IMR-90 (cell line): Measurements from ENCODE around the gene RMND1. TPM values are rescaled to one million over a fixed set of nuclear protein-coding genes. Genes with fewer than 3 reads are reported as not detected.

Experiments used
- ATAC-seq: fragments of 200-7000 bp; cut with Tn5 transposase; 2 replicates; pipeline ENCODE4 v1.9.1; 2020; ENCODE audit warnings: low read depth, mild to moderate bottlenecking, moderate library complexity
- BruUV-seq: library from RNA; stranded (reverse); fragments of 400-500 nt; replicated peaks from 2 replicates; lab custom pipeline; 2021; lab: Mats Ljungman, UMichigan
- CTCF ChIA-PET: fragments of 300-600 bp; formaldehyde crosslinking; extraction: SDS; loops from one replicate; lab custom pipeline; 2021; ENCODE audit warnings: antibody characterized with exemption; lab: Yijun Ruan, JAX
- POLR2A ChIA-PET: fragments of 300-600 bp; sonication (Branson Sonifier 250); formaldehyde crosslinking; loops from one replicate; lab custom pipeline; 2022; ENCODE audit warnings: antibody characterized with exemption; ENCODE audit not compliant: unreplicated experiment; lab: Charles Lee
- DNase-seq: peaks from one replicate; pipeline ENCODE4 v3.0.0; 2013
- H2AFZ ChIP-seq: replicated peaks from 2 replicates; pipeline ENCODE3; 2013; ENCODE audit warnings: low read length, mild to moderate bottlenecking; ENCODE audit not compliant: poor library complexity
- H2AK5ac ChIP-seq: 2 replicates; pipeline ENCODE4 v1.6.1; 2013; ENCODE audit warnings: low read depth, low read length, inconsistent platforms
- H2AK9ac ChIP-seq: replicated peaks from 2 replicates; pipeline ENCODE3; 2013; ENCODE audit warnings: mild to moderate bottlenecking, low read depth, low read length, moderate library complexity; ENCODE audit not compliant: poor library complexity
- H2BK120ac ChIP-seq: 2 replicates; pipeline ENCODE4 v1.6.1; 2013; ENCODE audit warnings: low read depth, low read length, inconsistent platforms
- H2BK15ac ChIP-seq: 3 replicates; pipeline ENCODE4 v1.6.1; 2013; ENCODE audit warnings: low read depth, low read length, inconsistent platforms
- H2BK20ac ChIP-seq: 2 replicates; pipeline ENCODE4 v1.6.1; 2013; ENCODE audit warnings: low read depth, mild to moderate bottlenecking, inconsistent platforms, low read length, moderate library complexity
- H2BK5ac ChIP-seq: 2 replicates; pipeline ENCODE4 v1.6.1; 2013; ENCODE audit warnings: mild to moderate bottlenecking, low read depth, low read length, inconsistent platforms; ENCODE audit not compliant: poor library complexity, severe bottlenecking
- H3K14ac ChIP-seq: replicated peaks from 2 replicates; pipeline ENCODE4 v1.6.1; 2013; ENCODE audit warnings: low read depth, low read length, inconsistent platforms
- H3K18ac ChIP-seq: 2 replicates; pipeline ENCODE4 v1.6.1; 2013; ENCODE audit warnings: low read depth, low read length, control low read depth
- H3K23ac ChIP-seq: 2 replicates; pipeline ENCODE4 v1.6.1; 2013; ENCODE audit warnings: low read depth, low read length, inconsistent platforms
- H3K27ac ChIP-seq: 2 replicates; pipeline ENCODE4 v1.5.1; 2013; ENCODE audit warnings: mild to moderate bottlenecking, control low read depth, low read length; ENCODE audit not compliant: insufficient read depth
- H3K27me3 ChIP-seq: 2 replicates; pipeline ENCODE4 v1.6.1; 2013; ENCODE audit warnings: low read length; ENCODE audit not compliant: control insufficient read depth, insufficient read depth
- H3K36me3 ChIP-seq: 2 replicates; pipeline ENCODE4 v1.6.1; 2013; ENCODE audit warnings: low read length, mixed read lengths; ENCODE audit not compliant: control insufficient read depth, insufficient read depth
- H3K4ac ChIP-seq: 2 replicates; pipeline ENCODE4 v1.6.1; 2013; ENCODE audit warnings: low read depth, low read length, inconsistent platforms
- H3K4me1 ChIP-seq: 2 replicates; pipeline ENCODE4 v1.6.1; 2013; ENCODE audit warnings: low read length, mixed read lengths; ENCODE audit not compliant: control insufficient read depth, insufficient read depth
- H3K4me2 ChIP-seq: 2 replicates; pipeline ENCODE4 v1.6.1; 2013; ENCODE audit warnings: low read depth, mild to moderate bottlenecking, control low read depth, low read length, moderate library complexity
- H3K4me3 ChIP-seq: 2 replicates; pipeline ENCODE4 v1.5.1; 2013; ENCODE audit warnings: low read depth, mild to moderate bottlenecking, control low read depth, low read length, moderate library complexity; ENCODE audit not compliant: insufficient read depth
- H3K56ac ChIP-seq: 2 replicates; pipeline ENCODE4 v1.6.1; 2013; ENCODE audit warnings: low read length, inconsistent platforms; ENCODE audit not compliant: insufficient read depth; ENCODE audit errors: extremely low read depth
- H3K79me1 ChIP-seq, 2 experiments: 2 replicates each; pipeline ENCODE4 v1.6.1; 2013; ENCODE audit warnings: low read length in 2 of 2, inconsistent platforms in 1 of 2, low read depth in 1 of 2
- H3K9ac ChIP-seq: 2 replicates; pipeline ENCODE4 v1.6.1; 2013; ENCODE audit warnings: low read depth, low read length, control low read depth
- H3K9me1 ChIP-seq: 2 replicates; pipeline ENCODE4 v1.6.1; 2013; ENCODE audit warnings: low read length, inconsistent platforms; ENCODE audit not compliant: insufficient read depth
- H3K9me3 ChIP-seq: 2 replicates; pipeline ENCODE4 v1.6.1; 2013; ENCODE audit warnings: low read length; ENCODE audit not compliant: control insufficient read depth, insufficient read depth
- H4K20me1 ChIP-seq: 2 replicates; pipeline ENCODE4 v1.6.1; 2013; ENCODE audit warnings: low read length, inconsistent platforms; ENCODE audit not compliant: insufficient read depth
- H4K5ac ChIP-seq: 2 replicates; pipeline ENCODE4 v1.6.1; 2013; ENCODE audit warnings: mild to moderate bottlenecking, low read depth, low read length, control low read depth
- H4K8ac ChIP-seq, 2 experiments: 2 replicates each; pipeline ENCODE4 v1.6.1; 2013; ENCODE audit warnings: low read depth in 2 of 2, low read length in 2 of 2, control low read depth in 1 of 2, inconsistent platforms in 1 of 2
- H4K91ac ChIP-seq: 2 replicates; pipeline ENCODE4 v1.6.1; 2013; ENCODE audit warnings: low read depth, low read length, inconsistent platforms; ENCODE audit not compliant: insufficient read depth
- ELK1 ChIP-seq: fragments of 150-350 bp; IDR thresholded peaks from 2 replicates; pipeline ENCODE4 v1.6.1; 2016; ENCODE audit warnings: low read depth, mild to moderate bottlenecking, low read length, moderate library complexity, borderline replicate concordance
- USF2 ChIP-seq: fragments of 150-350 bp; IDR thresholded peaks from 2 replicates; pipeline ENCODE4 v1.6.1; 2017; ENCODE audit warnings: mild to moderate bottlenecking, antibody characterized with exemption, low read length, low read depth
- WGBS, 2 experiments: methylation state at CpG; one replicate each; pipeline versions ENCODE4 v1.1.5 to v1.1.7; 2013; ENCODE audit warnings: missing lambda C conversion rate in 2 of 2; ENCODE audit not compliant: insufficient read length in 1 of 2; ENCODE audit errors: extremely low coverage in 2 of 2; 5-methylcytosine and 5-hydroxymethylcytosine counted together
- dilution Hi-C: fragments of 300-500 bp; cut with HindIII; formaldehyde crosslinking; loops from one replicate; pipeline ENCODE4 v1.14.3; 2018; ENCODE audit warnings: low sequenced_read_pairs; ENCODE audit not compliant: unreplicated experiment
- in situ Hi-C: fragments of 300-500 bp; cut with MboI; formaldehyde crosslinking; loops from 3 replicates; pipeline ENCODE4 v1.14.3; 2019; ENCODE audit warnings: low sequenced_read_pairs, inconsistent platforms, mixed read lengths
- intact Hi-C: fragments of 100-400 bp; cut with micrococcal nuclease; formaldehyde crosslinking; loops from 2 replicates; pipeline ENCODE4 v1.10.0; 2022
- polyA plus RNA-seq, 3 experiments: library from polyadenylated mRNA; depleted of rRNA; stranded (reverse); fragments of >200 nt; gene quantifications; 2 replicates each; pipeline ENCODE4 v1.2.3, GENCODE V29; 2012; ENCODE audit warnings: low replicate concordance in 1 of 3
- total RNA-seq: library from RNA; depleted of rRNA; stranded (reverse); fragments of >200 nt; gene quantifications from 2 replicates; pipeline ENCODE4 v1.2.3, GENCODE V29; 2012

Gene RMND1
- total and polyA plus RNA-seq, 2 of the 4 experiments (the other 2 are of a cell fraction): 13.1 to 24.6 TPM

GRCh38 chr6:151494936-151495320, 43.0 kb upstream of the RMND1 start:
- in situ Hi-C loops: no loop called here
- Histone ChIP-seq H3K79me1 (0 out of 4 replicates have a peak, but pooled peaks cover 0 to 4% of the 10 kb centered on the region in 2 experiments), H2BK20ac (peak overlapping the region; percentile 77), H2BK15ac (peak overlapping the region; percentile 33; the same call in 1 of the 3 replicates), H3K9me3 (no peaks in the 10 kb centered on the region), H2AK5ac (0 out of 2 replicates have a peak overlapping the region, but pooled peaks have one; percentile 1), H3K4me1 (peaks cover 6% of the 10 kb centered on the region), H3K56ac (peak overlapping the region; percentile 78), H2BK120ac (peak overlapping the region; percentile 87), H3K23ac (peak overlapping the region; percentile 79), H2BK5ac (peak overlapping the region; percentile 19), H4K20me1 (no peaks in the 10 kb centered on the region), H3K4me2 (peak overlapping the region; percentile 89), H3K18ac (peak overlapping the region; percentile 86), H3K27ac (peak overlapping the region; percentile 80), H4K5ac (peak overlapping the region; percentile 43), H3K9ac (peak overlapping the region; percentile 64), H3K9me1 (no peaks in the 10 kb centered on the region; the same call in 1 of the 2 replicates), H4K91ac (peak overlapping the region; percentile 54), H3K14ac (peak overlapping the region; percentile 23), H2AFZ (peak overlapping the region; percentile 91), H3K36me3 (no peaks in the 10 kb centered on the region), H3K4me3 (peak overlapping the region; percentile 54), H3K4ac (peak overlapping the region; percentile 95), H4K8ac (peak overlapping the region; percentile 43 to 78; a peak in 2 of 4 replicates), H2AK9ac (no peak overlapping the region), H3K27me3 (no peaks in the 10 kb centered on the region)
- TF ChIP-seq ELK1 (no peak), USF2 (no peak)
- ChIA-PET POLR2A (no interaction called here), CTCF (interaction anchor here (0.6 to 1.1 kb wide), 2 partner anchors 9 to 272 kb away, joined by 3 to 4 read pairs; no protein-coding TSS in a partner anchor)
- DNase-seq (no peak), ATAC-seq (peak; percentile 49)
- WGBS, 2 experiments: no CpG with 5 or more reads among the region's 4 CpGs
- intact Hi-C loops: no loop called here
- BruUV-seq: no TSS peak
- dilution Hi-C loops: no loop called here
